GM18873 (cell line): ENCODE results near the gene NET1.
"Not testable (repeated sequence)": the region's sequence is repeated elsewhere in the genome, so short reads cannot be mapped to it uniquely, and the experiment has no call there.

Experiments
- ATAC-seq: cut with Tn5 transposase; IDR thresholded peaks from one replicate; pipeline ENCODE4 v1.9.1; 2021; ENCODE audit warnings: mild to moderate bottlenecking, moderate library complexity, moderate number of reproducible peaks; ENCODE audit not compliant: unreplicated experiment, low FRiP score

The NET1 gene

GRCh38 chr10:5461914-5462840 lies 49.8 kb downstream of the NET1 start:
- no peak for ATAC-seq

GRCh38 chr10:5462841-5463293 lies 50.5 kb downstream of the NET1 start:
- ATAC-seq, result no peak

- no peak for ATAC-seq
Measured at GRCh38 chr10:5464546-5464945, 52.2 kb downstream of the NET1 start.

GRCh38 chr10:5465976-5466450 lies 53.7 kb downstream of the NET1 start:
- ATAC-seq, result no peak

GRCh38 chr10:5466451-5467206 lies 54.3 kb downstream of the NET1 start:
- no peak for ATAC-seq

- no peak for ATAC-seq
Measured at GRCh38 chr10:5467207-5467535, 54.8 kb downstream of the NET1 start.

- no peak for ATAC-seq
Measured at GRCh38 chr10:5467634-5468255, 55.4 kb downstream of the NET1 start.

- ATAC-seq, result no peak
Measured at GRCh38 chr10:5468262-5469106, 56.1 kb downstream of the NET1 start.

GRCh38 chr10:5469353-5470061 lies 57.1 kb downstream of the NET1 start:
- ATAC-seq, result no peak

GRCh38 chr10:5470062-5470751 lies 57.9 kb downstream of the NET1 start:
- no peak for ATAC-seq

- not testable (repeated sequence) for ATAC-seq
Measured at GRCh38 chr10:5474642-5475041, 62.3 kb downstream of the NET1 start.

- ATAC-seq, result not testable (repeated sequence)
Measured at GRCh38 chr10:5475088-5475487, 62.7 kb downstream of the NET1 start.

- ATAC-seq, result not testable (repeated sequence)
Measured at GRCh38 chr10:5475974-5476807, 63.8 kb downstream of the NET1 start.

GRCh38 chr10:5476918-5477525 lies 64.7 kb downstream of the NET1 start:
- ATAC-seq, result no peak

GRCh38 chr10:5477948-5478693 lies 65.8 kb downstream of the NET1 start:
- ATAC-seq, result no peak

GRCh38 chr10:5478694-5479305 lies 66.4 kb downstream of the NET1 start:
- ATAC-seq, result no peak
